GM19467 (cell line): Measurements from ENCODE around the gene APBA1.
"Not testable (repeated sequence)": the region's sequence is repeated elsewhere in the genome, so short reads cannot be mapped to it uniquely, and the experiment has no call there.

Experiments
- ATAC-seq: cut with Tn5 transposase; IDR thresholded peaks from one replicate; pipeline ENCODE4 v1.9.1; 2021; ENCODE audit warnings: mild to moderate bottlenecking, moderate library complexity; ENCODE audit not compliant: unreplicated experiment

The APBA1 gene

DNA sequence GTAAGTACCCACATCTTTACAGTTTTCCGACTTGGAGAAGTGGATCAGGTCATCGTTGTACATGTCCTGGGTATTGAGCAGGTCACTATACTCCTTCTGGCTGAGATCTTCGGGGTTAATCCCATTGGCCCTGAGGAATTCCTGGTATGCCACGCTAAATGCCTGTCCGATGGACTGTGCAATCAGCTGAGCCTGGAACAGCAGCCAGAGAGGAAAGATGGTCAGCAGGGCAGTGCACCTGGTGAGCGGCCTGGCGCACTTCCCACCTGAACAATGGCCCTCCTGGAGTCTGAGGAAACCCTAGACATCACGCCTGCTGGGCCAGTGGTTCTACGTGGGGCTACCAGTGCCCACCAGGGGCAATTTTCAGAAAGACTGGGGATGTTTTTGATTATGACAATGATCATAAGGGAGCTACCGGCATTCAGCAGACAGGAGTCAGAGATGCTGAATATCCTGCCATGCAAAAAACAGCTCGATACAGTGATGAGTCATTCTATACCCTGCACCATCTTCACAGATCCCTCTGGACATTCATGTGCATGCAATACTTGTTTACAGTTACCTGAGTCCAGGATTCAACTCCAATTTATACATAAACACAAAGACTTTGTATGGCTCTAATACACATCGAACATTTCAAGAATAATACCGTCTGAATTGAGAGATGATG is 219.9 kb downstream of the APBA1 start:
- ATAC-seq = no peak

DNA sequence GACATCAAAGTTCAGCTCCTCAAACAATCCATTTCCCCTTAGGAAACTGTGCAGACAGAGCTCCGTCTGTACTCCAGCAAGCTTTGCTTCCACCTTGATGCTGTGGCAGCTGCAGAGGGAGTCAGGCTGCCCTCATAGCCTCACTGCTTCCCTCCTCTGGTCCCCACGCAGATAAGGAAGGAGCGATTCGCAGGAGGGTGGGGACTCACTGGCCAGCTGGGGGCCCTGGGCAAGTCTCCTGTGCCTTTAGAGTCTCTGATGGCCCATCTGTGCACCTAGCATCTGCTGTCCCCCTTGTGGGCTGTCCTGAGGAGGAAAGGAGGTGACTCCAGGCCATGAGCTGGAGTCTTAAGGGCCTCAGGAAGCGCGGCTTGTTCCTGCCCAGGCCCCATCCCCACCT is 225.7 kb downstream of the APBA1 start:
- no peak for ATAC-seq

DNA sequence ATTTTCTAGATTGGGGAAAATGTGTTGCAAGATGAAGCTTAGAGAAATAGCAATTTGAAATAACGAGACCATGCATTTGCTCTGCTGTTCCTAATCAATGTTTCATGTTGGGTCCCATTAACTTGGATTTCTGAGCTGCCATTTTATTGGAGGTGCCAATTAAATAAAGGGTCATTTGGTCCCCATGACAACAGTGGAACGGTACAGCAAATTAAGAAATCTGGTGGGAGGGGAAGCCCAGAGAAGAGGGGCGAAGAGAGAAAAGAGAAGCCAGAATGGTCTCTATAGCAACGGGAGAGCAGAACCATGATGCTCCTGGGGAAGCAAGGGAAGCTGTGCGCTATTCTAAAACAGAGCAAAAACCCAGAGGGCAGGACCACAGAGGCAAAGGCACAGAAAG is 226.9 kb downstream of the APBA1 start:
- no peak for ATAC-seq

DNA sequence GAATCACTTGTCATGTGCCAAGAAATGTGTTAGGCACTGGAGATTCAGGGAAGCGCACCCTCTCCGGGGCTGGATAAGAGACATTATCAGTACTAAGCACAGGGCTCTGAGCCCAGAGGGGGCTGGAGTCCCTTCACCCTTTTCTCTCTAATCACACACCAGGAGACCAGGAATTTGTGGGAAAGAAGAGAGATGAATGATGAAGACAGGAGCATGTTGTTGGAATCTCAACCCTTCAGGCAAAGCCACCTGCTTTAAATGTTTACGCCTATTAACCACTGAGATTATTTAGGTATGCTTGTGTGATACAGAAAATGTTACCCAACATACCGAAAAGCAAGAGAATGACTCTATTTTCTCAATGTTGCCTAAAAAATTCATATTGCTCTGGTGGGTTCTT is 227.4 kb downstream of the APBA1 start:
- ATAC-seq = no peak

DNA sequence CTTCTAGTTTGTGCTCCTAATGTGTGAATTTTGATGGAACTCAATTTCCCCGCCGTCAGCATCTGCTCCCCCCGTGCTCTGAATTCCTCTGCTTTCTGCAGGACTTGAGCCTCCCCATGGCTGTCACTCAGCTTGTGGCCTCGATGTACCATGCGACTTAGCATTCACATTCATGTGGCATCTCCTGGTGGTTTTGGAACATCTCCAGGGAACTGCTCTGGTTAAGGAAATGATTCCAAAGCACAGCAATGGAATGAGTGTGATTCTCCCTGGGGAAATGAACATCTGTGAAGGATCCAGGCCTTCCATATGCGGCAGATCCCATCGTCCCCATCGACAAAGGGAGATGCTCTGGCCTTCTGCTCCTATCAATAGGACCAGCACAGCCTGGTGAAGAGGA is 228.2 kb downstream of the APBA1 start:
- no peak for ATAC-seq

DNA sequence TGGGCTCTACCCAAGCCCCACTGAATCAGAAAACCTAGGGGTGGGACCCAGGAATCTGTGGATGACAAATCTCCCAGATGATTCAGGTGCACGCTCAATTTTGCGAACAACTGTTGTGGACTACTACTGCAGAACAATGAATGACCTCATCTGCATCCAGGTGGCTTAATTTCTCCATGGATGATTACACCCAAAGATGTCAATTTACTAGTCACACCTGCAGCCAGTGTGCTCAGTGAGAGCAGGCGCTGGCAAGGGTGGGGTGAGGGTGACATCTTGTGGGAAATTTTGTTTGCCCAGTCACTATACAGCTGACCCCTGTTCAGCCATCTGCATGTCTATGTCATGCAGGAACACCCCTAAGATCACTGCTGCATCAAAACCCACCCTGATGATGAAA is 229.0 kb downstream of the APBA1 start:
- ATAC-seq = no peak

DNA sequence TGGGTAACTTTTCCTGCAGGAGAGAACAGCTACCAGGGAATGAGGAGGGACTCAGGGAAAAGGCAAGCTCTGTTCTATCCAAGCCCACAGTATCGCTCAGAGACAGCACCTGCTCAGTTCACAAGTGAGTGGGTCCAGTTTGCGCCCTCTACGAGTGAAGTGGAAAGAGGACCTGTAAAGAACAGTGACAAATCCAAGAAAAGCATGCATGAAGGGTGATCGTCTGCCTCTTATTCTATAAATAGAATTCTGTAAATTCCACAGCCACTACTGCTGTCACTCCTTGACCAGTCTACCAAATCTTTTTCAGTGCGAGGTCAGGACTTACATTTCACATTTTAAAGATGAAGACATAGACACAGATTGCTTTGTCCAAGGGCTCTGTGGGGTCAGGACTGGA is 229.7 kb downstream of the APBA1 start:
- no peak for ATAC-seq

DNA sequence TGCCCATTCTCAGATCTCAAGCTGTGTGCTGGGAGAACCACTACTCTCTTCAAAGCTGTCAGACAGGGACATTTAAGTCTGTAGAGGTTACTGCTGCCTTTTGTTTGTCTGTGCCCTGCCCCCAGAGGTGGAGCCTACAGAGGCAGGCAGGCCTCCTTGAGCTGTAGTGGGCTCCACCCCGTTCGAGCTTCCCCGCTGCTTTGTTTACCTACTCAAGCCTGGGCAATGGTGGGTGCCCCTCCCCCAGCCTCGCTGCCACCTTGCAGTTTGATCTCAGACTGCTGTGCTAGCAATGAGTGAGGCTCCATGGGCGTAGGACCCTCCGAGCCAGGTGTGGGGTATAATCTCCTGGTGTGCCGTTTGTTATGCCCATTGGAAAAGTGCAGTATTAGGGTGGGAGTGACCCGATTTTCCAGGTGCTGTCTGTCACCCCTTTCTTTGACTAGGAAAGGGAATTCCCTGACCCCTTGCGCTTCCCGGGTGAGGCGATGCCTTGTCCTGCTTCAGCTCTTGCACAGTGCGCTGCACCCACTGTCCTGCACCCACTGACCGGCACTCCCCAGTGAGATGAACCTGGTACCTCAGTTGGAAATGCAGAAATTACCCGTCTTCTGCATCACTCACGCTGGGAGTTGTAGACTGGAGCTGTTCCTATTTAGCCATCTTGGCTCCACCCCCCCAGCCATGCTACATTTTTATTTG is 231.8 kb downstream of the APBA1 start:
- not testable (repeated sequence) for ATAC-seq

DNA sequence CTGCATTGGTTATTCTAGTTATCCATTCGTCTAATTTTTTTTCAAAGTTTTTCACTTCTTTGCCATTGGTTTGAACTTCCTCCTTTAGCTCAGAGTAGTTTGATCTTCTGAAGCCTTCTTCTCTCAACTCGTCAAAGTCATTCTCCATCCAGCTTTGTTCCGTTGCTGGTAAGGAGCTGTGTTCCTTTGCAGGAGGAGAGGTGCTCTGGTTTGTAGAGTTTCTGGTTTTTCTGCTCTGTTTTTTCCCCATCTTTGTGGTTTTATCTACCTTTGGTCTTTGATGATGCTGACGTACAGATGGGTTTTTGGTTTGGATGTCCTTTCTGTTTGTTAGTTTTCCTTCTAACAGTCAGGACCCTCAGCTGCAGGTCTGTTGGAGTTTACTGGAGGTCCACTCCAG is 232.5 kb downstream of the APBA1 start:
- ATAC-seq = not testable (repeated sequence)

DNA sequence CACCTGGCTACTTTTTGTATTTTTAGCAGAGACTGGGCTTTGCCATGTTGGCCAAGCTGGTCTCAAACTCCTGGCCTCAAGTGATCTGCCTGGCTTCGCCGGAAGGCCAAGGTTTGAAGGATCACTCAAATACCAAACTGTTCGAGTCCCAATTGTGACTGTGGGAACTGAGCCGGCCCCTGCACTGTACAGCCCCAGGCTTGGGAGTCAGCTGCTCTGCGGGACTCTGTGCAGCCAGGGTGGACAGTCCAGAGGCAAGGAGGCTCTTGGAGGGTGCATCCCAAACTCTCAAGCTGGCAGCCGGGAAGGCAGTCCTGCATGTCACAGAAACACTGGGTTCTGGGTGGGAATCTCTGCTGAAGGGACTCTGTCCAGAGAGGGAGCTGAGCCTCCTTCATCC is 238.2 kb downstream of the APBA1 start:
- ATAC-seq = no peak

DNA sequence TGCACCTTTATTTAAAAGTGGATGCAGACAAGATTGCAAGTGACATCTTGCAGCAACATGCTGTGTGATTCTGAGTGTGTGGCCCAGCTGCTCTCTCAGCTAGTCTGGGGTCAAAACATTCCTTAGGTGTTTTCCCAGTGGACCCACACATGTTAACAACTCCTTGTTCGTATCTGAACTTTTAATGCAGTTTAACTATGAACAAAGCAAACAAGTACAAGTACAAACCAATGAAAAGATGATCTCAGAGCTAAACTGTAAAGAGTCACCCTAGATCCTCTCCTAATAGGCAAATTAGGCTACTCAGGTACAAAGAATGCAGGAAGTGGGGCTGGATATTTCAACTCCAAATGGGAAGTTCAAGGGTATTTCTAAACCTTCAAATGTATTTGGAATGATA is 238.8 kb downstream of the APBA1 start:
- ATAC-seq = no peak

DNA sequence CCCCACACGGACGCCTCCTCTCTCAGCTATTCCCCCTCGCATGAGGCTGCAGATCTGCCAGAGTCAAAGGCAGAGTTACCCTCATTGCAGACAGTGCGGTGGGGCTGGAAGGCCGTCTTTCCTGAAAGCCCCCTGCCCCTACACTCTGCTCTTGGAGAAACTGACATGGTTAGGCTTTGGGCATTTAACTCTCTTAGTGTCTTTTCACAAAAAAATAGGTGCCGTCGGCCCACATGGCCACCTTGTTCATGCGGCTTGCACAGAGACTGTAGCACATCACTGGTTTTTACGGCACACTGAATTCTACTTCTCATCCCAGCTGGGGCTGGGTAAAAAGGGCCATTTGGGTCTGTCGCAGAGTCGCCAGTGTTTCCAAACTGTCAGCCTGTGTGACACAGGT is 239.5 kb downstream of the APBA1 start:
- ATAC-seq = no peak

DNA sequence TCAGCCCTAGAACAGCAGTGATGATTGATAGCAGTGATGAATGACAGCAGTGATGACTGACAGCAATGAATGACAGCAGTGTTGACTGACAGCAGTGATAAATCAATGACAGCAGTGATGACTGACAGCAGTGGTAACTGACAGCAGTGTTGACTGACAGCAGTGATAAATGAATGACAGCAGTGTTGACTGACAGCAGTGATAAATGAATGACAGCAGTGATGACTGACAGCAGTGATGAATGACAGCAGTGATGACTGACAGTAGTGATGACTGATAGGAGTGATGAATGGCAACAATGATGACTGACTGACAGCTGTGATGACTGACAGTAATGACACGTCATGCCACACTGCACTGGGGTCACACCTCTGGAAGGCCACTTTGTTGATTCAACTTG is 240.4 kb downstream of the APBA1 start:
- no peak for ATAC-seq

DNA sequence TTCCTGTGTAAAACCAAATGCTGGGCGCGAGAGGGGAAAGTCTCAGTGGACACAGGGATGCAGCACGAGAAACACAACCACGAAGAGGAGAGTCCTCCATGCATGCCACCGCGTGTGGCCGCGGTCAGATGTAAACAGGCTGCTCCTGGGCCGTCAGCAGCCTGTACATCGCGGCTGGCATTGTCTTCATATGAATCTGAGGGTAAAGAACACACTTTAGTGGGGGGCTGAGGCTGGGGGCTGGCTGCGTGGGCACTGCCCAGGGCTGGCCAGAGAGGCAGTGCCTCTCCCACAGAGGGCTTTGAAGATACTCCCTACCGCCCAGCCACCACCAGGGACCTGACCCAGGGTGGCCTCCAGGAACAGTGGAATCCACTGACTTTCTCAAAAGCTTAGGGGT is 241.0 kb downstream of the APBA1 start:
- ATAC-seq = no peak

DNA sequence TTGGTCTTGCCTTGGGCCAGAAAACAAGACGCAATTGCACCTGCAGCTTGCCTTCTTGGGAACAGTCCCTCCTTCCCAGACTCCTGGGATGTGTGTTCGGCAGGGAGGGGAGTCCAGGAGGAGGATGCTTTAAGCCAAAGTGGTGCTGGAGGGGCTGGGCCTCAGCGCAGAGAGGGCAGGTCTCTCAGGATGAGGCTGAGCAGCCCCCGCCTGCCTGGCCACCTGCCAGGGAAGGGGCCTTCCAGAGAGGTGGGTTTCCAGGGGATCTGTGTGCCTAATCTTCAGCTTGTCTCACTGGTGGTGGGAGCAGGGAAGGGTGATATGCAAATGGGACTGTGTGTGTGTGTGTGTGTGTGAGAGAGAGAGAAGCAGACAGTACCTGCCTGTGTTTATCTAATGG is 242.0 kb downstream of the APBA1 start:
- ATAC-seq = no peak

DNA sequence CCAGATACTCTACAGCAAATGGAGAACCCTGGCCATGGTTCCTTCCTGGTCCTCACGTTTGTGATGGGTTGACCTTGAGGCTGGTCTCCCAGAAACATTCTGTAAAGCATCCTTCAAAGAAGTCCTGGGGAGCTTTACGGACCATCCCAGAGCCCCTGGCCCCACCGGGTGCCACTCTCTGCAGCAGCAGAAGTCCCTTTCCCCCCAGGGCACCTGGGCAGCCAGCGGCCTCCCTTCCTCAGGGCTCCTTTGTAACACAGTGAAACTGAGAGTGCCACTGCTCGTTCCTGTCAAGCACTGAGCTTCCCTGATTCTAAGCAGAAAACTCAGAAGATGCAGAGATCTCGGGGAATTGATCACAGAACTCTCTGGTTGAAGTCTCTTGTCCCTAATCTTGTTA is 242.9 kb downstream of the APBA1 start:
- ATAC-seq = no peak

DNA sequence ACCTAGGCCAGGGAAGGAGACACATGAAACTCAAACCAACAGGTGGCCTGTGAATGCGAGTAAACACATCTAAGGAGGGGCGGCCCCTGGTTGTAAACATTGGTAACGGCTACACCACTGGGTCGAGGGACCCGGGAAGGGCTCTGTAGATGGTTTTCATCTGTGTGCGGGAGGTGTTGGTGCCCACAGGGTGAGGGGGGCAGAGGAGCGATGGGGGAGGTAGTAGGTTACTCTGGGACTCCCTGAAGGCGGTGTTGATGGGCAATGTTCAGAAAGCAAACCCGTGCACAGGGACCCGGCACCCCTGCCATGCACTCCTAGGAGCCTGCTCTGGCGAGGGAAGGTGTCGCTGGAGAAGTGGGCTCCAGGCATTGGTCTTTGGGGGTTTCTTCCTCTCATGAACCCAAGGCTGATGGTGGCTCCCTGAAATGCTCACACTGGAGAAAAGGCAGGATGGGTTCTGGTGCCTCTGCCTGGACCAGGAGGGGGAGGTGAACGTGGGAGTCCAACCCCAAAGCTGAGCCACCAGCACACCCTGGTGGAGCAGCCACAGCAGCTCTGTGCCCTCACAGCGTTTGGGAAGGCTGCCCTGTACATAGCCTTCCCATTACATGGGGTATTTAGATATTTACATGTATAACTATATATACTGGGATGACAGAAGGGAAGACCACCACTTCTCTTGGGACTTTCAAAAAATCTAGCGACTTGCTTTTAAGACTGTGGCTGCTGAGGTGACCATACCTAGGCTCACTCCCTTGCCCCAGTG is 244.0 kb downstream of the APBA1 start:
- no peak for ATAC-seq

DNA sequence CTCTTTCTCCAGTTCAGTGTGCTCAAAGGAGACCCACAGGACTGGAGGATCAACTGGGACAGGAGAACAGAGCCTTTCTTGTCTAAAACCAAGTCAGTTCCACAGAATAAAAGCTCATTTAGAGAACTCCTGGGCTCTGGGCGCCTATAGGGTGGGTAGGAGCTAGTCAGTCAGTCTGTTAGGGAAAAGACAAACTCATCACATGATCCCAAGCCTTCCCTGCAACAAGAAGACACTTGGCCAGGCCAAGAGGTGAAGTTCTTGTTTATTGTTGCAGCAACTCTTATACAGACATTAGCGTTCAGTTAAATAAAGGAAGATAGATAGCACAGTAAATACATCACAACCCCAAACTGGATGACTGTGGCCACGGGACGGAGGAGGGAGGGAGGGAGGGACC is 244.9 kb downstream of the APBA1 start:
- ATAC-seq = no peak

DNA sequence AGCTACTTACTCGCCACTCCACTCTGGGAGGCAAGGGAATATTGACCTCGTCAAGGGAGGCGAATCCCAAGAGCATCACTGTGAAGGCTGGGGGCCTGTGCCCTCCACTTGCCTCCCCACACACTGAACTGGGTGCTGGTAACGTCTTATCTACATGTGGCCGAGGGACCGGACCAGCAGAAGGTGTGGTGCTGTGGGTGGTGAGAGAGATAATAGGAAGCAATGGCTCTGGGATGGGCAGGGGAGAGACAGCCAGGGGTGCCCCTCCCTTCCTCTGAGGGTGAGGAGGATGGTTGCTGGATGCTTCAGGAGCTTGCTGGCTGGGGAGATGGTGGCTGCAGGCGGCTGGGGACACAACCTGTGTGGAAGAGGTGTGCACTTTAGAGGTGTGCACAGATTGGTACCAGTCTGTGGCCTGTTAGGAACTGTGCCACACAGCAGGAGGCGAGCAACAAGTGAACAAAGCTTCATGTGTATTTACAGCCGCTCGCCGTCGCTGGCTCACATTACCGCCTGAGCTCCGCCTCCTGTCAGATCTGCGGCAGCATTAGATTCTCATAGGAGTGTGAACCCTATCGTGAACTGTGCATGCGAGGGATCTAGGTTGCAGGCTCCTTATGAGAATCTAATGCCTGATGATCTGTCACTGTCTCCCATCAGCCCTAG is 246.9 kb downstream of the APBA1 start:
- ATAC-seq = no peak

DNA sequence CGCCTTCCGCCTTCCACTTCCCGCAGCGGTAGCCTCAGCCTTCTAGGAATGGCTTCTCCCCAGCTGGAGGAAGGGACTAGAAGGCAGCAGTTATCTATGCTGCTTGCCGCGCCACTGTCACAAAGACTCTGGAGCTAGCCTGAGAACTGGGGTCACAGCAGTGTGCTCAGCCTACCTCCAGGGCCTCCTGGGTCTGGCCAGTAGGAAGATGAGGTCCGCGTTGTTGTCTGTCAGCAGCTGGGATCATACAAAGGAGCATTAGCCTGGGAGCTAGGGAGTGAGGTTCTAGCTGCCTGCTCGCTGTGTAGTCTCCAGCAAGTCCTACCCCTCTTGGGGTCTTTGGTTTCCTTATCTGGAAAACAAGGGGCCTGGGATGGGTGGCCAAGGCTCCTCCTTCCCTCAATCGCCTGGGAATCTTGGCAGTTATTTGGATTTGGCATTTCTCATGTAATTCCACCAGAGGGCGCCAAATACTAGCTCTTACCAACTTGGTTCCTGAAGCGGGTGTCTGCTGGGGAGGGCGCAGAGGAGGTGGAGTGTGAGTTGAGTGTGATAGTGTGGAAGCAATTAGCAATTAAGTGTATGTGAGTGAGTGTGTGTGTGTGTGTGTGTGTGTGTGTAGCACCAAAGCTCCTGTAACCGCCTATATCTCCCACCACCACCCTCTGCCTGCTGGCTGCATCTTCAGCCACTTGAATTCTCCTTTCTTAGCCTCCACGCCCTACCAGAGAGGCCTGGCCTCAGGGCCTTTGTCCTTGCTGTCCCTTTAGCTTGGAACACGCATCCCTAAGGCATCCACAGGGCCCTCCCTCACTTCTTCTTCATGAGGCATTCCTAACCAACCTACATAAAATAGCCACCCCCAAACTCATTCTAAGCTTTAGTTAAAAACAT is 250.0 kb downstream of the APBA1 start:
- ATAC-seq = no peak
